Activated CD4-positive, alpha-beta memory T cell treated with anti-CD3 and anti-CD28 coated beads, Interleukin-2, amount 10 ng/mL, durations not matched to agents 7 days and 5 days (primary cell): ENCODE data around the gene IQSEC1. TPM values are rescaled to one million over a fixed set of nuclear protein-coding genes. Genes with fewer than 3 reads are reported as not detected.

Experiments used
- CTCF ChIA-PET: fragments of 350-600 bp; sonication (Branson Sonifier 250); formaldehyde crosslinking; loops from one replicate; lab custom pipeline; 2021; ENCODE audit warnings: antibody characterized with exemption, inconsistent platforms; lab: Charles Lee
- POLR2A ChIA-PET: fragments of 350-600 bp; sonication (Branson Sonifier 250); formaldehyde crosslinking; loops from one replicate; lab custom pipeline; 2021; ENCODE audit warnings: antibody characterized with exemption; lab: Charles Lee
- DNase-seq: peaks from one replicate; pipeline ENCODE4 v3.0.0-alpha.2; 2020
- H3K27ac Mint-ChIP-seq: one replicate; pipeline ENCODE4 v1.8.0; 2021; ENCODE audit warnings: mild to moderate bottlenecking, mixed read lengths
- H3K27me3 Mint-ChIP-seq: one replicate; pipeline ENCODE4 v1.8.0; 2021; ENCODE audit warnings: mixed read lengths
- H3K36me3 Mint-ChIP-seq: one replicate; pipeline ENCODE4 v1.8.0; 2021; ENCODE audit warnings: low read depth, mixed read lengths
- H3K4me1 Mint-ChIP-seq: one replicate; pipeline ENCODE4 v1.8.0; 2021; ENCODE audit warnings: mixed read lengths
- H3K4me3 Mint-ChIP-seq: one replicate; pipeline ENCODE4 v1.8.0; 2021; ENCODE audit warnings: mild to moderate bottlenecking, mixed read lengths
- H3K9me3 Mint-ChIP-seq: one replicate; pipeline ENCODE4 v1.8.0; 2021; ENCODE audit warnings: mixed read lengths
- total RNA-seq, 2 experiments: library from RNA; stranded (reverse); gene quantifications; one replicate each; pipeline ENCODE4 v1.2.3, GENCODE V29; 2021

Gene IQSEC1
- total RNA-seq, 2 experiments from 2014 or later, result 99.8 to 100 TPM

- no peak overlapping the region for H3K27ac Mint-ChIP-seq
- H3K4me3 Mint-ChIP-seq, result no peak overlapping the region
- ChIA-PET CTCF (interaction anchor here (1.3 kb wide), 1 partner anchor 11 kb away, joined by 7 read pairs; no protein-coding TSS in a partner anchor), POLR2A (no interaction called here)
- no peaks in the 10 kb centered on the region for H3K27me3 Mint-ChIP-seq
- H3K4me1 Mint-ChIP-seq, result peaks cover 25% of the 10 kb centered on the region
- DNase-seq, result no peak
- peaks cover 27% of the 10 kb centered on the region for H3K36me3 Mint-ChIP-seq
- no peaks in the 10 kb centered on the region for H3K9me3 Mint-ChIP-seq
Measured at GRCh38 chr3:12972781-12973702, 100.2 kb downstream of the IQSEC1 start.

DNA sequence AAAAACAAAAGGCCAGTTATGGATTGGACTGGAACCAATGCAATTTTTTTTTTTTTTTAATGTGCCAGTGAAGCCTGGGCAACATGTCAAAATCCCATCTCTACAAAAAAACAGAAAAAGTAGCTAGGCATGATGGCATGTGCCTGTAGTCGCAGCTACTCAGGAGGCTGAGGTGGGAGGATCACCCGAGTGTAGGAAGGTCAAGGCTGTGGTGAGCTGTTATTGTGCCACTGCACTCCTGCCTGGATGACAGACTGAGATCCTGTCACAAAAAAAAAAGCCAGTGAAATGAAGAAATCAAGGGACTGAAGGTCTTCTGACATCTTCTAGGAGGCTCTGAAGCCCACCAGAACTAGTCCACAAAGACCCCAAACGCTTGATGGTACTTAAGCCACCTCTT is 101.2 kb downstream of the IQSEC1 start:
- no peak for DNase-seq
- H3K27ac Mint-ChIP-seq, result no peak overlapping the region
- peaks cover 27% of the 10 kb centered on the region for H3K36me3 Mint-ChIP-seq
- no peak overlapping the region for H3K4me3 Mint-ChIP-seq
- no peaks in the 10 kb centered on the region for H3K27me3 Mint-ChIP-seq
- no peaks in the 10 kb centered on the region for H3K9me3 Mint-ChIP-seq
- ChIA-PET POLR2A (no interaction called here), CTCF (interaction anchor here (1.3 kb wide), 1 partner anchor 12 kb away, joined by 7 read pairs; no protein-coding TSS in a partner anchor)
- H3K4me1 Mint-ChIP-seq, result peaks cover 28% of the 10 kb centered on the region

DNA sequence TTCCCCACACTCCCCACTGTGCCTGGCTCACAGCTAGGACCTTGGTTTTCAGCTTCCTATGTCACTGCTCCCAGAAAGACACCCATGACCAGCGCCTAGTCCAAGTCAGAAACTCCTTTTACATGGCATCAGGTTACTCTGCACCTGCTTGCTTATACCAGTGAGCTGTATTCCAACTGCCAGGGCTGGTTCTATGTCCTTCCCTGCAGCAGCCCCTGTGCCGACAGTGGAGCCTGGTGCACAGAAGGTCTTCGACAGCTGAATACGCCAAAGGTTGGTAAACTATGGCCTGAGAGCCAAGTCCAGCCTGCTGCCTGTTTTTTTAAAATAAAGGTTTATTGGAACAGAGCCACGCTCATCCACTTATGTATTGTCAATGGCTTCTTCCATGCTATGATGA is 102.5 kb downstream of the IQSEC1 start:
- Mint-ChIP-seq H3K27me3 (no peaks in the 10 kb centered on the region), H3K27ac (no peak overlapping the region), H3K4me3 (no peak overlapping the region), H3K9me3 (no peaks in the 10 kb centered on the region), H3K36me3 (peaks cover 33% of the 10 kb centered on the region), H3K4me1 (peaks cover 40% of the 10 kb centered on the region)
- ChIA-PET POLR2A (interaction anchor here (0.9 kb wide), 1 partner anchor 19 kb away, joined by 3 read pairs; no protein-coding TSS in a partner anchor), CTCF (interaction anchor here (1.2 kb wide), 1 partner anchor 25 kb away, joined by 4 read pairs; no protein-coding TSS in a partner anchor)
- no peak for DNase-seq

DNA sequence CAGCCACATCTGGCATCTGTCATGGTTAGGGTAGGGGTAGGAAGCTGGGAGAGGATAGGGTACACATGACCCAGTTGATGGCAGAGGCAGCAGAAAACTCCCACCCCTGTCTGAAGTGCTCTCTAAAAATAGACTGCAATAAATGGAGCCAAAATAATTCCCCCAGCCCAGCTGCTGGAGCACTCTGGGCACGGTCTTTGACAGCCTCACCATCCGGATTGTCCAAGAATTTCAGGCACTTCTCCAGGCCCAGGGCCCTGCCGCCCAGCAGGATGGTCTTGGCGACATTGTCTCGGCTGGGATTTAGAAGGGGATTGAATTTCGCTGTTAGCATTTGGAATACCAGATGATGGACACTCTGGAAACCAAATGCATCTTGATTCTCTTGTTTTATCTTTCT is 103.7 kb downstream of the IQSEC1 start:
- no peaks in the 10 kb centered on the region for H3K27me3 Mint-ChIP-seq
- ChIA-PET CTCF (interaction anchor here (1.6 kb wide), 1 partner anchor 26 kb away, joined by 5 read pairs; no protein-coding TSS in a partner anchor), POLR2A (interaction anchor here (1.2 kb wide), 2 partner anchors 20 kb away, joined by 3 to 4 read pairs; no protein-coding TSS in a partner anchor)
- no peak overlapping the region for H3K4me3 Mint-ChIP-seq
- H3K9me3 Mint-ChIP-seq, result no peaks in the 10 kb centered on the region
- peaks cover 35% of the 10 kb centered on the region for H3K36me3 Mint-ChIP-seq
- peaks cover 44% of the 10 kb centered on the region for H3K4me1 Mint-ChIP-seq
- DNase-seq, result no peak
- H3K27ac Mint-ChIP-seq, result no peak overlapping the region

GRCh38 chr3:12968541-12968940 is 104.7 kb downstream of the IQSEC1 start:
- H3K27me3 Mint-ChIP-seq, result no peaks in the 10 kb centered on the region
- ChIA-PET POLR2A (interaction anchor here (1.2 kb wide), 1 partner anchor 21 kb away, joined by 3 read pairs; no protein-coding TSS in a partner anchor), CTCF (interaction anchor here (0.8 to 1.6 kb wide), 2 partner anchors 25 to 27 kb away, joined by 4 to 5 read pairs; no protein-coding TSS in a partner anchor)
- DNase-seq, result no peak
- H3K27ac Mint-ChIP-seq, result no peak overlapping the region
- H3K36me3 Mint-ChIP-seq, result peaks cover 32% of the 10 kb centered on the region
- H3K4me3 Mint-ChIP-seq, result peak overlapping the region; percentile 8
- H3K4me1 Mint-ChIP-seq, result peaks cover 46% of the 10 kb centered on the region
- no peaks in the 10 kb centered on the region for H3K9me3 Mint-ChIP-seq

DNA sequence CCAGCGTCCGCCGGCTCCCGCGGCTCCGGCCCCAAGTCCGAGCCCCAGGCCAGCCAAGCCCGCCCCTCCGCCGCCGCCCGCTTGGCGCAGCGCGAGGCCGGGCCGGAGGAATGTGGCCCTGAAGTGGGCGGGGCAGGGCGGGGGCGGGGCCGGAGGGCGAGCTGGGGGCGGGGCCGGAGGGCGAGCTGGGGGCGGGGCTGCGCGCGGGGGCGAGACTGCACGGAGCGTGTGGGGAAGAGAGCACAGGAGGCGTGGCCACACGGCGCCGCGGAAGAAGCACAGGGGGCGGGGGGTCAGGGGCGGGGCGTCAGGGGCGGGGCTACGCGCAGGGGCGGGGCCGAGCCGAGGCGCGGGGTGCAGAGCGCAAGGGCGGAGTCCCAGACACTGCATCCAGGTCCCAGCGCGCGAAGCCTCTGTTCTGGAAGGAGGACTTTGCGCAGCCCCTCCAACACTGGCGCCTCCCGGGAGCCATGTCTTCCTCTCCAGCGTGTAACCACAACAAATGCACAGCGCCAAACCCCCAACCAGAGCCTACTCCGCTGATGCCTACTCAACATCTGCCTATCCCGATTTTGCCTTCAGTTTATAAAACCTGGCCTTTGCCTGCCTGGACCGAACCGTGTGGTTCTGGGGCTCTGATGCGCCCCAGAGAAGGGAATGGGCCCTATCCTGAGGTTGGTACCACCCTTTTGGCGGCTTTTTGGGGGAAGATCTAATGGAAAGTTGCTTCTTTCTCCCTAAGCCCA is 105.5 kb downstream of the IQSEC1 start:
- H3K4me1 Mint-ChIP-seq, result peaks cover 54% of the 10 kb centered on the region
- no peaks in the 10 kb centered on the region for H3K27me3 Mint-ChIP-seq
- peaks cover 32% of the 10 kb centered on the region for H3K36me3 Mint-ChIP-seq
- ChIA-PET CTCF (interaction anchor here (1.3 to 2.0 kb wide), 3 partner anchors 28 to 126 kb away, joined by 4 to 7 read pairs (median 5); no protein-coding TSS in a partner anchor), POLR2A (interaction anchor here (0.6 kb wide), 1 partner anchor 44 kb away, joined by 3 read pairs; no protein-coding TSS in a partner anchor)
- H3K9me3 Mint-ChIP-seq, result no peaks in the 10 kb centered on the region
- peak overlapping the region; percentile 36 for H3K4me3 Mint-ChIP-seq
- DNase-seq, result peak; percentile 90
- no peak overlapping the region for H3K27ac Mint-ChIP-seq

DNA sequence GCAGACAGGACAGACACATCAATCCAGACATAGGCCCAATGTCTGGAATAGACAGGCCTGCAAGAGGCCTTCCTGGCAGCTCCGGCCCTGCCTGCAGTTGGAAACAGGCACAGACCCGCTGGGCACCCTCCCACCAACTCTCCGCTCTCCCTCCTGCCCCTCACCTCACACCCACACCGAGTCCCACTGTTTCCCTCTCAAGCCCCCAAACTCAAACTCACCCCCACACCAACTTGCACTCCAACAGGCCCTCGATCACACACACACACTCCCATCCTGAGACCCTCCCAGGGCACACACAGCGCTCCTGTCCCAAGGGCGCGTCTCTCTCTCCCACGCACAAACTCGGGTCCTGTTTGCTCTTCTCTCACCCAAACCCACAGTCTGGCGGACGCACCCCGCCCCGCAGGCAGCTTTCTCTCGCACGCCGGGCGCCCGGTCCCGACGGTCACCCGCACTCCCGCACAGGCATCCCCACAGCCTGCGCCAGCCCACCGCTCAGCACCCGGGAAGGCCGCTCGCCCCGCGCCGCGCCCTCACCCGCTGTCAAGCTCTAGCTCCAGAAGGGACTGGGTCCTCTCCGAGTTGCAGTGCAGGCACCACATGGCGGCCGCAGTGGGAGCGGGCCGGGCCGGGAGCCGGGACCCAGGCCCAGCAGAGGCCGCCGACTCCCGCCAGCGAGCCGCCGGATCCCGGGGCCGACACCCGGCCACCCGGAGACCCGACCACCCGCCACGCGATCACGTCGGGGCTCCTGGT is 106.2 kb downstream of the IQSEC1 start:
- POLR2A ChIA-PET, result interaction anchor here (0.6 kb wide), 1 partner anchor 45 kb away, joined by 3 read pairs; no protein-coding TSS in a partner anchor
- Mint-ChIP-seq H3K4me3 (no peak overlapping the region), H3K4me1 (peaks cover 61% of the 10 kb centered on the region), H3K27me3 (no peaks in the 10 kb centered on the region), H3K36me3 (peaks cover 40% of the 10 kb centered on the region), H3K27ac (no peak overlapping the region), H3K9me3 (no peaks in the 10 kb centered on the region)
- DNase-seq, result no peak
- CTCF ChIA-PET, result interaction anchor here (1.3 to 2.0 kb wide), 2 partner anchors 29 to 125 kb away, joined by 4 to 7 read pairs; no protein-coding TSS in a partner anchor

- ChIA-PET CTCF (interaction anchor here (0.8 to 2.0 kb wide), 4 partner anchors 16 to 124 kb away, joined by 4 to 7 read pairs (median 4); no protein-coding TSS in a partner anchor), POLR2A (interaction anchor here (1.0 kb wide), 2 partner anchors 16 to 50 kb away, joined by 3 to 4 read pairs; no protein-coding TSS in a partner anchor)
- no peaks in the 10 kb centered on the region for H3K27me3 Mint-ChIP-seq
- peaks cover 45% of the 10 kb centered on the region for H3K36me3 Mint-ChIP-seq
- H3K4me3 Mint-ChIP-seq, result no peak overlapping the region
- DNase-seq, result no peak
- no peak overlapping the region for H3K27ac Mint-ChIP-seq
- no peaks in the 10 kb centered on the region for H3K9me3 Mint-ChIP-seq
- peaks cover 69% of the 10 kb centered on the region for H3K4me1 Mint-ChIP-seq
Measured at GRCh38 chr3:12965999-12966846, 107.0 kb downstream of the IQSEC1 start.

DNA sequence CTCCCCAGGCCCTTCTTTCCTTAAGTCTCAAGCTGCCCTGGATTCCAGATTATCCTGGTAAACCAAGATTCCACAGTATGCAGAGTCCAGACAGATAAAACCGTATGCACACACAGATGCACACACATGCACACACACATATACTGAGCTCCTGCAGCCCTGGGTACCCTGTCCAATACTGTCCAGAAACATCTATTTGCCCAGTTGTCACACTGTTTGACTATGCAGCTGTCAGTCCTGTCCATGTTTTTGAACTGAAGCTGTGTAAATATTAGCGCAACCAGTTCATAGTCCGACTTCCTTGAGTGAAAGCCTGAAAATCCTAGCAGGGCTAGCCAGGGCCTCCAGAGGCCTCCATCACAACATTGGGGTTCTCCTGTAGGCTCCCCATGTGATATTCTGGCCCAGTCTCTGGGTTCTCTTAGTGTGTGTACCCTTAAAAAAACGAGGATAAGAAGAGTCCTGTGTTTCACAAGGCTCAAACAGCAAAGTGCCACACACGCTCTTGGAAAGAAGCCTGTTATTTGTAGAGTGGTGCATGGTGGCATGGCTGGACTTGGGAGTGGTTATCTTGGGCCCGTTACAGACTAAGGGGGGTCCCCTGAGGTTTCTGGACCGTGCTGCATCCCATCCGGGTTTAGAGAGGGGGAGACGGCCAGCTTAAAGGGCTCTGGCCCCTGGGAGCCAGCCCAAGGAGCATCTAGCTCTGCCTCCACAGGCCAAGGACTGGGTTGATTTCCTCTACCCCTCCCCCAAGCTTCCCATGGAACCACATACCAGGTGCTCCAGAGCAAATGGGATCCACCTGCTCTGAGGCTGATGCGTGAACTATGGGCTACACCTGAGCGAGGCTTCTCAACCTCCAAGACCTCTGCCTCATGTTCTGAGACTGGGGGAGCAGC is 108.3 kb downstream of the IQSEC1 start:
- Mint-ChIP-seq H3K27me3 (no peaks in the 10 kb centered on the region), H3K4me3 (no peak overlapping the region), H3K4me1 (peaks cover 77% of the 10 kb centered on the region), H3K27ac (peak overlapping the region; percentile 52), H3K9me3 (no peaks in the 10 kb centered on the region), H3K36me3 (peaks cover 48% of the 10 kb centered on the region)
- ChIA-PET POLR2A (interaction anchor here (1.0 to 1.2 kb wide), 3 partner anchors 17 to 51 kb away, joined by 3 to 4 read pairs (median 3); no protein-coding TSS in a partner anchor), CTCF (interaction anchor here (0.8 to 1.1 kb wide), 3 partner anchors 15 to 30 kb away, joined by 4 to 5 read pairs (median 4); no protein-coding TSS in a partner anchor)
- DNase-seq, result no peak

DNA sequence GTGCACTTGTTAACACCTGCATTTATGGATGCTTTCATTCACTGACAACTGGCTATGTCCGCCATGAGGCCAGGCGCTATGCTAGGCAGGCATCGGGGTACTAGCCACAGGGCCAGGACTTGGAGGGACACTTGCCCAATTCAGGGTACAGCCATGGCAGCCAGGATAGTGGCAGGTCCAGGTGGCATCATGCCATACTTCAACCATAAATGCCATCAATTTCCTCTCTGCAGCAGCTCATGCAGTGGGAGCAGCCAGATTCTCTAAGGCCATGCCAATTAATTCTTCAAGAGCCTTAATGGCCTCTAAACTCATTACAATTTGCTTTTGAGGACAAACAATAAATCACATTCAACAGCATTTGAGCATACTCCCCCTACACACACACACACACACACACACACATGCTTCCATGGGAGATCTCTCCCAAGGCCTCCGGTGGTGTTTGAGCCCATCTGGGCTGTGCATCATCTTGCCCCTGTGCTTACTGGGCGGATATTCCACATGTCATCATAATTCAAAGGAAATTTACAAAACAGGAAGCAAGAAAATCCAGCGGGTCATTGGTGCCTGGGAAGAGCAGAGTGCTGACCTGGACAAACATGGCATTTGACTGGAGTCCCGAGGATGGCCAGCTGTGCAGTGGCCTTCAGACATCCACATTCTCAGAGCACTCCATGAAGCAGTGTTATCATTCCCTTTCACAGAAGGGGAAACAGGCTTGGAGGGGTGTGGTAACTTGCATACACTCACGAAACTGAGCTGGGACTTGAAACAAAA is 109.1 kb downstream of the IQSEC1 start:
- peak overlapping the region; percentile 68 for H3K27ac Mint-ChIP-seq
- no peaks in the 10 kb centered on the region for H3K27me3 Mint-ChIP-seq
- no peak for DNase-seq
- ChIA-PET CTCF (interaction anchor here (1.1 kb wide), 1 partner anchor 31 kb away, joined by 5 read pairs; no protein-coding TSS in a partner anchor), POLR2A (interaction anchor here (1.2 kb wide), 1 partner anchor 35 kb away, joined by 3 read pairs; no protein-coding TSS in a partner anchor)
- H3K36me3 Mint-ChIP-seq, result peaks cover 43% of the 10 kb centered on the region
- H3K4me3 Mint-ChIP-seq, result no peak overlapping the region
- H3K9me3 Mint-ChIP-seq, result no peaks in the 10 kb centered on the region
- peaks cover 74% of the 10 kb centered on the region for H3K4me1 Mint-ChIP-seq
